ENCODE data around the gene ABCC5.

The ABCC5 gene

DNA sequence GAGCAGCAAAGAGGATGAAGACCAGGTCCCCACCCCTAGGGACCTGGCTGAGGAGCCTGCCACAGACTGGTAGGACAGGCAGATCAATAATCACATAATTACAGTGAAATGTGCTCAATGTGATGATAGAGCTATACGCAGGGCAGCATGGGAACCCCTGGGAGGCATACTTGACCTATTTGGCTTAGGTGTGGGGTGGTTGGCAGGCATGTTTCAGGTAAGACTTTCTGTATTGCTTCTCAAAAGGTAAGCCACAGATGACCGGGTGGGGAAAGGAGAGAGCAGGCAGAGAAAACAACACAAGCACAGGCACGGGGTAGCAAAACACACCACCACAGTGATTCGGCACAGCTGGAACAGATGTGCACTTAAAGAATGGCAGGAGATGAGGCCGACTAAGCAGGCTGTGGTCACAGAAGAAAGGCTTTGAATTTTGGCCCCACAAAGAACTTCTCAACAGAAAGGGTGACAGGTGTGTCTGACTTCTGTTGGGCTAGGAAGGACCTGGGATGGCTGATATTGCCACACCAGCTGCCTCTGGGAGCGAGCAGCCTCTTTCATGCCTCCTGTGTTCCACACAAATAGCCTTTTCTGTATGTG, 64.1 kb downstream of the ABCC5 start:
- no peak overlapping the region for H2BK12ac ChIP-seq (ENCODE audit: low read length)
- H3K9ac ChIP-seq (ENCODE audit: low read length) = no peak overlapping the region
- H4K8ac ChIP-seq (ENCODE audit: low read depth, low read length) = no peak overlapping the region
- no peak overlapping the region for H2BK5ac ChIP-seq (ENCODE audit: low read depth, low read length, poor library complexity)
- no CpG with 5 or more reads among the region's 6 CpGs for WGBS (ENCODE audit: extremely low coverage, insufficient coverage, insufficient read length)
- no peak overlapping the region for H2AFZ ChIP-seq (ENCODE audit: insufficient read depth, low read length, poor library complexity)
- H3K79me2 ChIP-seq (ENCODE audit: control insufficient read depth, insufficient read depth, low read length, poor library complexity) = no peaks in the 10 kb centered on the region
- H3K23ac ChIP-seq (ENCODE audit: low read length) = no peak overlapping the region
- H3K79me1 ChIP-seq (ENCODE audit: low read length) = no peaks in the 10 kb centered on the region
- no peak overlapping the region for H2BK120ac ChIP-seq (ENCODE audit: insufficient read depth, low read length, poor library complexity)
- no peak overlapping the region for H2AK5ac ChIP-seq (ENCODE audit: low read length)
- no peak overlapping the region for H3K18ac ChIP-seq (ENCODE audit: low read length)
- no peak overlapping the region for H3K14ac ChIP-seq (ENCODE audit: low read length)
- no peaks in the 10 kb centered on the region for H3K4me1 ChIP-seq (ENCODE audit: control insufficient read depth in 1 of 2, insufficient read depth in 2 of 2, low read length in 2 of 2)
- no peaks in the 10 kb centered on the region for H3K27me3 ChIP-seq (ENCODE audit: insufficient read depth, low read length)
- H3K4me2 ChIP-seq (ENCODE audit: low read length) = no peak overlapping the region
- no peak overlapping the region for H3K4me3 ChIP-seq (ENCODE audit: low read depth, low read length)
- DNase-seq = no peak
- no peak overlapping the region for H3K4ac ChIP-seq (ENCODE audit: low read depth, low read length)
- no peak overlapping the region for H3K27ac ChIP-seq (ENCODE audit: low read depth, low read length)
- no peak overlapping the region for H4K91ac ChIP-seq (ENCODE audit: low read depth, low read length)
- H4K12ac ChIP-seq (ENCODE audit: low read depth, low read length) = no peak overlapping the region
- H3K36me3 ChIP-seq (ENCODE audit: control insufficient read depth in 1 of 2, insufficient read depth in 2 of 2, low read length in 2 of 2) = peaks cover 21 to 45% of the 10 kb centered on the region in 2 experiments
- peaks cover 3% of the 10 kb centered on the region for H3K9me3 ChIP-seq (ENCODE audit: insufficient read depth, low read depth, low read length)

DNA sequence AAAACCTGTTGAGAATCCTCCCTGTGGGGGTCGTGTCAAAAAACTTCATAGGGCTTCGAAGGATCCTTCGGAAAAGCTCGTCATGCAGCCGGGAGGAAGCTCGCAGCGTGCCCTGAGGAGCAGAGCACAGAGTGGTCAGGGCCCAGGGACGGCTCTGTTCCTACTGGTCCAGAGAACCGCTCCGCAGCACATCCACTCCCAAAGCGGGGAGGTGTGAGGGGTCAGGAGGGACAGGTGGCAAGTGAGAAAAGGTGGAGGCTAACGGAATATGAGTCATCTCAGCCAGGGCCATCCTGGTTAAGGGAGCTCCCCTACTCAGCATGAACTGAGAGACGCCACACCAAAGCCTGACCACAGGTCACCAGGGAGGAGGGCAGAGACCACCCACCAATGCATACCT, 66.2 kb downstream of the ABCC5 start:
- Histone ChIP-seq H3K79me2 (ENCODE audit: control insufficient read depth, insufficient read depth, low read length, poor library complexity) (no peaks in the 10 kb centered on the region), H3K27me3 (ENCODE audit: insufficient read depth, low read length) (no peaks in the 10 kb centered on the region), H3K14ac (ENCODE audit: low read length) (no peak overlapping the region), H2BK120ac (ENCODE audit: insufficient read depth, low read length, poor library complexity) (no peak overlapping the region), H4K12ac (ENCODE audit: low read depth, low read length) (no peak overlapping the region), H2AFZ (ENCODE audit: insufficient read depth, low read length, poor library complexity) (no peak overlapping the region), H2BK12ac (ENCODE audit: low read length) (no peak overlapping the region), H2BK5ac (ENCODE audit: low read depth, low read length, poor library complexity) (no peak overlapping the region), H3K9ac (ENCODE audit: low read length) (no peak overlapping the region), H3K18ac (ENCODE audit: low read length) (no peak overlapping the region), H4K91ac (ENCODE audit: low read depth, low read length) (no peak overlapping the region), H3K4ac (ENCODE audit: low read depth, low read length) (no peak overlapping the region), H4K8ac (ENCODE audit: low read depth, low read length) (no peak overlapping the region), H3K36me3 (ENCODE audit: control insufficient read depth in 1 of 2, insufficient read depth in 2 of 2, low read length in 2 of 2) (peaks cover 27 to 43% of the 10 kb centered on the region in 2 experiments), H3K23ac (ENCODE audit: low read length) (no peak overlapping the region), H3K79me1 (ENCODE audit: low read length) (no peaks in the 10 kb centered on the region), H2AK5ac (ENCODE audit: low read length) (no peak overlapping the region), H3K9me3 (ENCODE audit: insufficient read depth, low read depth, low read length) (no peaks in the 10 kb centered on the region), H3K27ac (ENCODE audit: low read depth, low read length) (no peak overlapping the region), H3K4me1 (ENCODE audit: control insufficient read depth in 1 of 2, insufficient read depth in 2 of 2, low read length in 2 of 2) (no peaks in the 10 kb centered on the region), H3K4me3 (ENCODE audit: low read depth, low read length) (no peak overlapping the region), H3K4me2 (ENCODE audit: low read length) (no peak overlapping the region)
- no CpG with 5 or more reads among the region's 13 CpGs for WGBS (ENCODE audit: extremely low coverage, insufficient coverage, insufficient read length)
- DNase-seq = no peak

DNA sequence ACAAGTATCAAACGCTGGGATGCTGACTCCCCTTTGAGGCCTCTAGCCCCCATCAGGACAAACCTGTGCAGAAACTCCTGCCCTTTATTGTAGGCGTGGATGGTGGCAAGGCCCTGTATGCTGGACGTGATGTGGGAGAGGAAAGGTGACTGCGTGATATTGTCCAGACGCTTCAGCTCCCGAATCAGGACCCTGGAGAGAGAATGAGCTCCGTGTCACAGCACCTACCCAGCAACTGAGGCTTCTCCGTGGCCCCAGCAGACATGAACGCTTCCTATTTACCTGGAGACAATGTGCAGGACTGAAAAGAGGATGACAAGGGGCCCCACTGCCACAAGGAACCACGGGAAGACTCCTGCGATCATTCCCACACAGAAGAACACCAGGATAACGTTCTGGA, 68.0 kb downstream of the ABCC5 start:
- no peak overlapping the region for H3K9ac ChIP-seq (ENCODE audit: low read length)
- H3K79me2 ChIP-seq (ENCODE audit: control insufficient read depth, insufficient read depth, low read length, poor library complexity) = no peaks in the 10 kb centered on the region
- H2BK120ac ChIP-seq (ENCODE audit: insufficient read depth, low read length, poor library complexity) = no peak overlapping the region
- H4K91ac ChIP-seq (ENCODE audit: low read depth, low read length) = no peak overlapping the region
- no peak overlapping the region for H4K12ac ChIP-seq (ENCODE audit: low read depth, low read length)
- no peak for DNase-seq
- H2BK12ac ChIP-seq (ENCODE audit: low read length) = no peak overlapping the region
- WGBS (ENCODE audit: extremely low coverage, insufficient coverage, insufficient read length) = no CpG with 5 or more reads among the region's 12 CpGs
- no peak overlapping the region for H3K18ac ChIP-seq (ENCODE audit: low read length)
- H3K9me3 ChIP-seq (ENCODE audit: insufficient read depth, low read depth, low read length) = no peaks in the 10 kb centered on the region
- H3K4ac ChIP-seq (ENCODE audit: low read depth, low read length) = no peak overlapping the region
- no peak overlapping the region for H3K27ac ChIP-seq (ENCODE audit: low read depth, low read length)
- H3K79me1 ChIP-seq (ENCODE audit: low read length) = no peaks in the 10 kb centered on the region
- H4K8ac ChIP-seq (ENCODE audit: low read depth, low read length) = no peak overlapping the region
- H2AFZ ChIP-seq (ENCODE audit: insufficient read depth, low read length, poor library complexity) = no peak overlapping the region
- H3K27me3 ChIP-seq (ENCODE audit: insufficient read depth, low read length) = no peaks in the 10 kb centered on the region
- no peak overlapping the region for H3K4me2 ChIP-seq (ENCODE audit: low read length)
- no peak overlapping the region for H3K14ac ChIP-seq (ENCODE audit: low read length)
- peaks cover 32 to 47% of the 10 kb centered on the region in 2 experiments for H3K36me3 ChIP-seq (ENCODE audit: control insufficient read depth in 1 of 2, insufficient read depth in 2 of 2, low read length in 2 of 2)
- no peak overlapping the region for H2BK5ac ChIP-seq (ENCODE audit: low read depth, low read length, poor library complexity)
- H3K4me1 ChIP-seq (ENCODE audit: control insufficient read depth in 1 of 2, insufficient read depth in 2 of 2, low read length in 2 of 2) = no peaks in the 10 kb centered on the region
- H3K4me3 ChIP-seq (ENCODE audit: low read depth, low read length) = no peak overlapping the region
- no peak overlapping the region for H3K23ac ChIP-seq (ENCODE audit: low read length)
- no peak overlapping the region for H2AK5ac ChIP-seq (ENCODE audit: low read length)

DNA sequence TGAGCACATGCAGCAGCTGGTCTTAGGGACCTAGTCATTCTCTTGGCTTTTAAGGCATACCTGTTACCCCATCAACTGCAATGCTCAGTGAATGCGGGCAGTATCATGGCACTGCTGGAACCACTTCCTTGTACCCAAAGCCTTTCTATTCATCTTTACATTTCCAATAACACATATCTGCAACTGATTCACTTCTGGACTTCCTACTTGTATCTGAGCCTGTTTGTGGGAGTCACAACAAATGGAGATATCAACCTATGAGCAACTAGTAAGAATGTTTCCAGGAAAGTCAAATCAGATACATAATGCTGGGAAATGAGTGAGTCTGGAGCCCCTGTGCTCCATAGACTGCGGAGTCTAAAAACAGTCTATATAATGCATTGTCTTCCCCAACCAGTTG, 71.6 kb downstream of the ABCC5 start:
- H3K18ac ChIP-seq (ENCODE audit: low read length) = no peak overlapping the region
- H3K9ac ChIP-seq (ENCODE audit: low read length) = no peak overlapping the region
- no peak for DNase-seq

More for the DNA sequence above, 71.6 kb downstream of the ABCC5 start:
- no peak overlapping the region for H2AFZ ChIP-seq (ENCODE audit: insufficient read depth, low read length, poor library complexity)
- no peak overlapping the region for H3K23ac ChIP-seq (ENCODE audit: low read length)
- H3K79me2 ChIP-seq (ENCODE audit: control insufficient read depth, insufficient read depth, low read length, poor library complexity) = no peaks in the 10 kb centered on the region
- H3K4me2 ChIP-seq (ENCODE audit: low read length) = no peak overlapping the region
- H3K36me3 ChIP-seq (ENCODE audit: control insufficient read depth in 1 of 2, insufficient read depth in 2 of 2, low read length in 2 of 2) = peaks cover 32 to 55% of the 10 kb centered on the region in 2 experiments
- WGBS (ENCODE audit: extremely low coverage, insufficient coverage, insufficient read length) = no CpG with 5 or more reads among the region's 2 CpGs
- no peaks in the 10 kb centered on the region for H3K27me3 ChIP-seq (ENCODE audit: insufficient read depth, low read length)
- no peak overlapping the region for H2BK12ac ChIP-seq (ENCODE audit: low read length)
- H4K8ac ChIP-seq (ENCODE audit: low read depth, low read length) = no peak overlapping the region
- no peak overlapping the region for H4K12ac ChIP-seq (ENCODE audit: low read depth, low read length)
- no peak overlapping the region for H2AK5ac ChIP-seq (ENCODE audit: low read length)
- no peak overlapping the region for H2BK5ac ChIP-seq (ENCODE audit: low read depth, low read length, poor library complexity)
- H3K9me3 ChIP-seq (ENCODE audit: insufficient read depth, low read depth, low read length) = no peaks in the 10 kb centered on the region
- H3K4ac ChIP-seq (ENCODE audit: low read depth, low read length) = no peak overlapping the region
- H3K4me3 ChIP-seq (ENCODE audit: low read depth, low read length) = no peak overlapping the region
- no peaks in the 10 kb centered on the region for H3K79me1 ChIP-seq (ENCODE audit: low read length)
- no peak overlapping the region for H3K27ac ChIP-seq (ENCODE audit: low read depth, low read length)
- no peak overlapping the region for H2BK120ac ChIP-seq (ENCODE audit: insufficient read depth, low read length, poor library complexity)
- no peak overlapping the region for H3K14ac ChIP-seq (ENCODE audit: low read length)
- no peak overlapping the region for H4K91ac ChIP-seq (ENCODE audit: low read depth, low read length)
- no peaks in the 10 kb centered on the region for H3K4me1 ChIP-seq (ENCODE audit: control insufficient read depth in 1 of 2, insufficient read depth in 2 of 2, low read length in 2 of 2)

Measured in trophoblast cell (in vitro differentiated cells and primary cell).